GM12878 (cell line): ENCODE measurements around the gene SYNPR. TPM values are rescaled to one million over a fixed set of nuclear protein-coding genes. Genes with fewer than 3 reads are reported as not detected.

Source experiments
- ATAC-seq: fragments of 200-7000 bp; cut with Tn5 transposase; 3 replicates; pipeline ENCODE4 v1.9.1; 2020; ENCODE audit warnings: mild to moderate bottlenecking, moderate library complexity
- BruUV-seq: library from RNA; stranded (reverse); fragments of 400-500 nt; replicated peaks from 2 replicates; lab custom pipeline; 2021; lab: Mats Ljungman, UMichigan
- CTCF ChIA-PET: fragments of 300-600 bp; sonication (Branson Sonifier 250); formaldehyde crosslinking; extraction: SDS; loops from one replicate; lab custom pipeline; 2021; ENCODE audit warnings: inconsistent platforms; lab: Yijun Ruan, JAX
- POLR2A ChIA-PET: fragments of 350-600 bp; formaldehyde crosslinking; extraction: SDS; loops from one replicate; lab custom pipeline; 2021; ENCODE audit warnings: inconsistent platforms; lab: Charles Lee
- RAD21 ChIA-PET: fragments of 300-600 bp; sonication (Branson Sonifier 250); formaldehyde crosslinking; loops from one replicate; lab custom pipeline; 2023; ENCODE audit warnings: antibody characterized with exemption; ENCODE audit not compliant: unreplicated experiment; lab: Charles Lee
- SMC1A ChIA-PET: fragments of 300-600 bp; sonication (Branson Sonifier 250); formaldehyde crosslinking; loops from one replicate; lab custom pipeline; 2023; ENCODE audit not compliant: unreplicated experiment, uncharacterized antibody; lab: Charles Lee
- DNase-seq: peaks from one replicate; pipeline ENCODE4 v3.0.0-alpha.2; 2011; ENCODE audit warnings: low read depth, low spot score
- FAIRE-seq: peaks from 3 replicates; lab custom pipeline; 2011; peaks lifted over from hg19 to GRCh38; lab: Jason Lieb, UNC
- H2AFZ ChIP-seq: 2 replicates; pipeline ENCODE4 v1.6.0; 2011; ENCODE audit warnings: low read depth, low read length, control low read depth; ENCODE audit not compliant: control insufficient read depth
- H3K27ac ChIP-seq: 2 replicates; pipeline ENCODE4 v1.5.1; 2011; ENCODE audit warnings: control low read depth; ENCODE audit not compliant: control insufficient read depth, insufficient read depth
- H3K27me3 ChIP-seq, 2 experiments: replicated peaks in 1 of 2; 2 replicates each; pipeline versions ENCODE4 v1.6.0 to v1.6.1; 2011; ENCODE audit warnings: low read length in 1 of 2; ENCODE audit not compliant: control insufficient read depth in 2 of 2, insufficient read depth in 2 of 2
- H3K36me3 ChIP-seq, 2 experiments: 2 replicates each; pipeline ENCODE4 v1.5.1; 2011; ENCODE audit warnings: low read length in 1 of 2; ENCODE audit not compliant: control insufficient read depth in 2 of 2, insufficient read depth in 2 of 2
- H3K4me1 ChIP-seq: 2 replicates; pipeline ENCODE4 v1.6.1; 2011; ENCODE audit warnings: mild to moderate bottlenecking, low read length, moderate library complexity, mixed read lengths; ENCODE audit not compliant: control insufficient read depth, insufficient read depth
- H3K4me2 ChIP-seq: 2 replicates; pipeline ENCODE4 v1.6.0; 2011; ENCODE audit warnings: control low read depth; ENCODE audit not compliant: control insufficient read depth, insufficient read depth
- H3K4me3 ChIP-seq: fragments of 200-600 bp; sonication (generic); 2 replicates; pipeline ENCODE4 v1.5.1; 2016
- H3K79me2 ChIP-seq: 2 replicates; pipeline ENCODE4 v1.6.0; 2011; ENCODE audit warnings: low read length; ENCODE audit not compliant: control insufficient read depth, insufficient read depth
- H3K9ac ChIP-seq: 2 replicates; pipeline ENCODE4 v1.8.0; 2011; ENCODE audit warnings: low read length, control low read depth, mixed read lengths; ENCODE audit not compliant: control insufficient read depth, insufficient read depth
- H3K9me3 ChIP-seq: replicated peaks from 3 replicates; pipeline ENCODE4 v1.5.1; 2011; ENCODE audit warnings: mild to moderate bottlenecking, low read length; ENCODE audit not compliant: control insufficient read depth, insufficient read depth
- H4K20me1 ChIP-seq: 2 replicates; pipeline ENCODE4 v1.6.0; 2011; ENCODE audit not compliant: control insufficient read depth, insufficient read depth
- ASH2L ChIP-seq: fragments of 300-600, 200-600 bp; sonication (generic); IDR thresholded peaks from 2 replicates; pipeline ENCODE4 v1.6.1; 2017; ENCODE audit warnings: low read depth, mild to moderate bottlenecking, borderline replicate concordance
- BCL3 ChIP-seq: IDR thresholded peaks from 2 replicates; pipeline ENCODE4 v1.6.1; 2011; ENCODE audit warnings: borderline replicate concordance, low read depth, mild to moderate bottlenecking, moderate library complexity, low read length; ENCODE audit not compliant: insufficient read depth, poor library complexity, severe bottlenecking
- CBX3 ChIP-seq: fragments of 200-600 bp; sonication (generic); IDR thresholded peaks from 2 replicates; pipeline ENCODE4 v1.6.1; 2016; ENCODE audit warnings: low read depth, borderline replicate concordance
- CREM ChIP-seq: IDR thresholded peaks from 2 replicates; pipeline ENCODE4 v1.6.1; 2014; ENCODE audit warnings: antibody characterized with exemption, low read depth
- CTCF ChIP-seq, 3 experiments: IDR thresholded peaks in 2 of 3; conservative IDR thresholded peaks in 1 of 3; 2 replicates each; pipeline ENCODE4 v1.5.1; 2011; ENCODE audit warnings: low read depth in 3 of 3, low read length in 3 of 3, mild to moderate bottlenecking in 3 of 3, control low read depth in 2 of 3, moderate library complexity in 2 of 3, inconsistent platforms in 1 of 3, mixed read lengths in 1 of 3; ENCODE audit not compliant: control insufficient read depth in 2 of 3, insufficient read depth in 1 of 3; ENCODE audit errors: extremely low read depth in 1 of 3
- ESRRA ChIP-seq: IDR thresholded peaks from 2 replicates; pipeline ENCODE4 v1.6.1; 2012; ENCODE audit warnings: mild to moderate bottlenecking, low read length, improper control_type of control experiment
- HDAC6 ChIP-seq: fragments of 200-600 bp; sonication (generic); IDR thresholded peaks from one replicate; pipeline ENCODE4 v1.8.0; 2017; ENCODE audit warnings: antibody characterized with exemption; ENCODE audit not compliant: unreplicated experiment
- KLF5 ChIP-seq: fragments of 450-650 bp; IDR thresholded peaks from 2 replicates; pipeline ENCODE4 v1.6.1; 2014; ENCODE audit warnings: mild to moderate bottlenecking; ENCODE audit not compliant: partially characterized antibody
- MYC ChIP-seq: IDR thresholded peaks from 2 replicates; pipeline ENCODE4 v1.6.1; 2011; ENCODE audit warnings: mild to moderate bottlenecking, low read length, moderate library complexity, inconsistent platforms; ENCODE audit not compliant: insufficient read depth, insufficient replicate concordance, insufficient read length, severe bottlenecking
- SPI1 ChIP-seq: IDR thresholded peaks from 2 replicates; pipeline ENCODE4 v1.6.1; 2011; ENCODE audit warnings: low read depth, mild to moderate bottlenecking, low read length, moderate library complexity, borderline replicate concordance; ENCODE audit not compliant: insufficient read depth
- SRF ChIP-seq, 2 experiments: IDR thresholded peaks; 2 replicates each; pipeline ENCODE4 v1.6.1; 2011; ENCODE audit warnings: low read depth in 2 of 2, low read length in 2 of 2, mild to moderate bottlenecking in 1 of 2, moderate library complexity in 1 of 2
- TAF1 ChIP-seq: IDR thresholded peaks from 2 replicates; pipeline ENCODE4 v1.6.1; 2011; ENCODE audit warnings: mild to moderate bottlenecking, low read depth, low read length, borderline replicate concordance
- TBL1XR1 ChIP-seq: IDR thresholded peaks from 2 replicates; pipeline ENCODE4 v1.6.1; 2012; ENCODE audit warnings: low read depth, low read length, improper control_type of control experiment
- WRNIP1 ChIP-seq: IDR thresholded peaks from 2 replicates; pipeline ENCODE4 v1.6.1; 2011; ENCODE audit warnings: low read depth, low read length, improper control_type of control experiment, borderline replicate concordance
- ZBED1 ChIP-seq: IDR thresholded peaks from 2 replicates; pipeline ENCODE4 v1.6.1; 2016; ENCODE audit warnings: borderline replicate concordance
- WGBS: methylation state at CpG from one replicate; pipeline ENCODE4 v1.1.6; 2016; ENCODE audit warnings: low lambda C conversion rate; ENCODE audit not compliant: insufficient replicate concordance, insufficient coverage; ENCODE audit errors: missing lambda C conversion rate; 5-methylcytosine and 5-hydroxymethylcytosine counted together
- in situ Hi-C: fragments of 300-500 bp; cut with MboI; formaldehyde crosslinking; loops from 9 replicates; pipeline ENCODE4 v1.14.3; 2018; ENCODE audit warnings: mixed read lengths
- intact Hi-C: fragments of 100-400 bp; cut with micrococcal nuclease; formaldehyde crosslinking; loops from one replicate; pipeline ENCODE4 v1.14.2; 2022; ENCODE audit not compliant: unreplicated experiment
- polyA plus RNA-seq, 11 experiments: library from polyadenylated mRNA; depleted of rRNA in 4 of 11; unstranded in 6 of 11; stranded (reverse) in 5 of 11; fragments of >200 nt; fragmentation: Nextera tagmentation in 4 of 11; fragmentation: Illumina TruSeq in 1 of 11; extraction: Ambion mirVana in 4 of 11; extraction: Trizol in 1 of 11; gene quantifications; 1 replicate in 1 of 11; 2 replicates in 10 of 11; pipeline versions ENCODE4 v1.2.1 to v1.2.3, GENCODE V29; 2011 to 2016; ENCODE audit warnings: inconsistent platforms in 2 of 11, missing spikeins in 2 of 11, low read depth in 1 of 11
- total RNA-seq, 4 experiments: library from RNA; depleted of rRNA in 3 of 4; stranded (reverse); fragments of >200 nt in 3 of 4; fragmentation: Illumina TruSeq in 1 of 4; extraction: Trizol in 1 of 4; gene quantifications; 2 replicates each; pipeline versions ENCODE4 v1.2.1 to v1.2.3, GENCODE V29; 2013 to 2021
- TF ChIP-seq, protein P1 (sequence below): IDR thresholded peaks from 2 replicates; pipeline ENCODE4 v1.6.1; 2011; ENCODE audit warnings: borderline replicate concordance, low read depth, mild to moderate bottlenecking, moderate library complexity, mixed read lengths, low read length; ENCODE audit not compliant: insufficient read depth; ENCODE audit errors: extremely low read length
- TF ChIP-seq, protein P2 (sequence below): fragments of 450-650 bp; IDR thresholded peaks from 2 replicates; pipeline ENCODE4 v1.6.1; 2017; ENCODE audit warnings: antibody characterized with exemption, mild to moderate bottlenecking, moderate library complexity

SYNPR gene
- total and polyA plus RNA-seq, 10 of the 15 experiments (the other 5 are each of a cell fraction or from before 2014, with no cell fraction given), result not detected

DNA sequence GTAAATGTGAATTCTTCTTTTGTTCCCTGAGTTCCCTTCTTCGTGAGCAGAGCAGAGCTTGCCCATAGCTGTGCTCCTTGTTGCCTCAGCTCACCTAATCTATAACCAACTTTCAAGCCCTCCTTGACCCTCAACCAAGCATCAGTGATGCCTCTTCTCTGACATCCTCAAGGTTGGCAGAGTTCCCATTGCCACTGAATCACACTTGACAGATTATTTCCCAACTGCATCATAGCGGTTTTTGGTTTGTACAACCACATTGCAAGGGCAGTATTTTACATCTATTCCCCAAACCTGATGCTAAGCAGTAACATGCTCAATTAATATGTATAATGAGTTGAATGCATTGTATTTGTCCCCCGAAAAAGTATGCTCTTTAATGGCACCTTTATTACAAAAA lies 241.3 kb downstream of the SYNPR start:
- RAD21 ChIA-PET, result no interaction called here
- H3K4me1 ChIP-seq, result no peaks in the 10 kb centered on the region
- FAIRE-seq, result no peak
- no peaks in the 10 kb centered on the region for H3K36me3 ChIP-seq
- POLR2A ChIA-PET, result no interaction called here
- DNase-seq, result no peak
- ATAC-seq, result no peak
- in situ Hi-C loops, result no loop called here
- no peaks in the 10 kb centered on the region for H3K79me2 ChIP-seq
- H2AFZ ChIP-seq, result no peak overlapping the region
- no peaks in the 10 kb centered on the region for H4K20me1 ChIP-seq
- intact Hi-C loops, result no loop called here
- H3K9me3 ChIP-seq, result no peaks in the 10 kb centered on the region
- SMC1A ChIA-PET, result no interaction called here
- H3K9ac ChIP-seq, result no peak overlapping the region
- 24% methylated on average over 3 of the region's 3 CpGs for WGBS
- H3K27me3 ChIP-seq, result no peaks in the 10 kb centered on the region; a peak in 1 of 4 replicates
- no peak overlapping the region for H3K4me3 ChIP-seq
- no peak overlapping the region for H3K4me2 ChIP-seq
- no peak overlapping the region for H3K27ac ChIP-seq
- BruUV-seq, result no TSS peak
- TF ChIP-seq KLF5 (no peak), ZBED1 (no peak), MYC (no peak), ASH2L (no peak), CTCF (IDR thresholded peaks at IDR 0.05 in 2 of 3, conservative IDR thresholded peaks at IDR 0.05 in 1 of 3; ENCODE audit: control insufficient read depth in 2 of 3, extremely low read depth in 1 of 3, insufficient read depth in 1 of 3, low read depth in 3 of 3, low read length in 3 of 3) (no peak), WRNIP1 (no peak), HDAC6 (no peak), TBL1XR1 (no peak), BCL3 (no peak), ESRRA (no peak), SRF (IDR thresholded peaks at IDR 0.05; ENCODE audit: low read depth in 2 of 2, low read length in 2 of 2) (no peak), TAF1 (no peak), SPI1 (no peak), CBX3 (no peak), CREM (no peak)
- TF ChIP-seq, protein P1, sequence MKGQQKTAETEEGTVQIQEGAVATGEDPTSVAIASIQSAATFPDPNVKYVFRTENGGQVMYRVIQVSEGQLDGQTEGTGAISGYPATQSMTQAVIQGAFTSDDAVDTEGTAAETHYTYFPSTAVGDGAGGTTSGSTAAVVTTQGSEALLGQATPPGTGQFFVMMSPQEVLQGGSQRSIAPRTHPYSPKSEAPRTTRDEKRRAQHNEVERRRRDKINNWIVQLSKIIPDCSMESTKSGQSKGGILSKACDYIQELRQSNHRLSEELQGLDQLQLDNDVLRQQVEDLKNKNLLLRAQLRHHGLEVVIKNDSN, result no peak
- TF ChIP-seq, protein P2, sequence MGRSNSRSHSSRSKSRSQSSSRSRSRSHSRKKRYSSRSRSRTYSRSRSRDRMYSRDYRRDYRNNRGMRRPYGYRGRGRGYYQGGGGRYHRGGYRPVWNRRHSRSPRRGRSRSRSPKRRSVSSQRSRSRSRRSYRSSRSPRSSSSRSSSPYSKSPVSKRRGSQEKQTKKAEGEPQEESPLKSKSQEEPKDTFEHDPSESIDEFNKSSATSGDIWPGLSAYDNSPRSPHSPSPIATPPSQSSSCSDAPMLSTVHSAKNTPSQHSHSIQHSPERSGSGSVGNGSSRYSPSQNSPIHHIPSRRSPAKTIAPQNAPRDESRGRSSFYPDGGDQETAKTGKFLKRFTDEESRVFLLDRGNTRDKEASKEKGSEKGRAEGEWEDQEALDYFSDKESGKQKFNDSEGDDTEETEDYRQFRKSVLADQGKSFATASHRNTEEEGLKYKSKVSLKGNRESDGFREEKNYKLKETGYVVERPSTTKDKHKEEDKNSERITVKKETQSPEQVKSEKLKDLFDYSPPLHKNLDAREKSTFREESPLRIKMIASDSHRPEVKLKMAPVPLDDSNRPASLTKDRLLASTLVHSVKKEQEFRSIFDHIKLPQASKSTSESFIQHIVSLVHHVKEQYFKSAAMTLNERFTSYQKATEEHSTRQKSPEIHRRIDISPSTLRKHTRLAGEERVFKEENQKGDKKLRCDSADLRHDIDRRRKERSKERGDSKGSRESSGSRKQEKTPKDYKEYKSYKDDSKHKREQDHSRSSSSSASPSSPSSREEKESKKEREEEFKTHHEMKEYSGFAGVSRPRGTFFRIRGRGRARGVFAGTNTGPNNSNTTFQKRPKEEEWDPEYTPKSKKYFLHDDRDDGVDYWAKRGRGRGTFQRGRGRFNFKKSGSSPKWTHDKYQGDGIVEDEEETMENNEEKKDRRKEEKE, result no peak
- CTCF ChIA-PET, result no interaction called here
